WTC11 (cell line): ENCODE data around the gene TMEM94. TPM values are rescaled to one million over a fixed set of nuclear protein-coding genes. Genes with fewer than 3 reads are reported as not detected.

ENCODE experiments used
- ATAC-seq: fragments of 200-7000 bp; cut with Tn5 transposase; 2 replicates; pipeline ENCODE4 v1.10.0; 2021; ENCODE audit warnings: mild to moderate bottlenecking, moderate library complexity
- Bru-seq: library from RNA; stranded (reverse); fragments of 400-500 nt; gene quantifications from one replicate; lab custom pipeline; 2021; lab: Mats Ljungman, UMichigan
- CTCF ChIA-PET: fragments of 300-600 bp; sonication (Branson Sonifier 250); formaldehyde crosslinking; loops from one replicate; lab custom pipeline; 2021; ENCODE audit warnings: antibody characterized with exemption; lab: Charles Lee
- POLR2A ChIA-PET: fragments of 350-600 bp; sonication (Branson Sonifier 250); formaldehyde crosslinking; loops from one replicate; lab custom pipeline; 2021; ENCODE audit warnings: antibody characterized with exemption; lab: Charles Lee
- DNase-seq: peaks from one replicate; pipeline ENCODE4 v3.0.0; 2021; ENCODE audit warnings: low spot score
- H3K27ac Mint-ChIP-seq: 2 replicates; pipeline ENCODE4 v1.8.0; 2021; ENCODE audit warnings: mixed read lengths
- H3K27me3 Mint-ChIP-seq: 2 replicates; pipeline ENCODE4 v1.8.0; 2021; ENCODE audit warnings: low read depth, mild to moderate bottlenecking, moderate library complexity, mixed read lengths
- H3K36me3 Mint-ChIP-seq: 2 replicates; pipeline ENCODE4 v1.8.0; 2021; ENCODE audit warnings: mixed read lengths
- H3K4me1 Mint-ChIP-seq: 2 replicates; pipeline ENCODE4 v1.8.0; 2022; ENCODE audit warnings: mixed read lengths
- H3K4me3 Mint-ChIP-seq: 2 replicates; pipeline ENCODE4 v1.8.0; 2021; ENCODE audit warnings: mild to moderate bottlenecking, moderate library complexity, mixed read lengths
- H3K9me3 Mint-ChIP-seq: 2 replicates; pipeline ENCODE4 v1.8.0; 2021; ENCODE audit warnings: mixed read lengths
- CDX4 ChIP-seq: fragments of 250-450 bp; sonication (Bioruptor Pico); IDR thresholded peaks from 2 replicates; pipeline ENCODE4 v1.9.0; 2021; ENCODE audit warnings: moderate library complexity, mild to moderate bottlenecking, inconsistent platforms, borderline replicate concordance
- GTF2I ChIP-seq: fragments of 250-450 bp; sonication (Bioruptor Pico); conservative IDR thresholded peaks from 2 replicates; pipeline ENCODE4 v1.4.0; 2021; ENCODE audit warnings: mild to moderate bottlenecking
- JUN ChIP-seq: sonication (generic); formaldehyde crosslinking; IDR thresholded peaks from 2 replicates; pipeline ENCODE4 v1.8.0; 2023; ENCODE audit warnings: mild to moderate bottlenecking, missing genetic modification reagents
- NFE2L1 ChIP-seq: sonication (generic); formaldehyde crosslinking; IDR thresholded peaks from 2 replicates; pipeline ENCODE4 v1.8.1; 2023; ENCODE audit warnings: missing genetic modification reagents
- NFYB ChIP-seq: sonication (generic); formaldehyde crosslinking; conservative IDR thresholded peaks from 2 replicates; pipeline ENCODE4 v1.8.0; 2022; ENCODE audit warnings: low read depth, missing genetic modification reagents
- NR3C1 ChIP-seq: sonication (generic); formaldehyde crosslinking; conservative IDR thresholded peaks from 2 replicates; pipeline ENCODE4 v1.8.1; 2023; ENCODE audit warnings: low read depth, mild to moderate bottlenecking, missing genetic modification reagents
- SMAD3 ChIP-seq: sonication (generic); formaldehyde crosslinking; IDR thresholded peaks from 2 replicates; pipeline ENCODE4 v1.8.0; 2022; ENCODE audit warnings: missing genetic modification reagents, mild to moderate bottlenecking, borderline replicate concordance
- SP1 ChIP-seq: sonication (generic); formaldehyde crosslinking; conservative IDR thresholded peaks from 2 replicates; pipeline ENCODE4 v1.8.1; 2022; ENCODE audit warnings: missing genetic modification reagents
- ZNF263 ChIP-seq: sonication (generic); formaldehyde crosslinking; IDR thresholded peaks from 2 replicates; pipeline ENCODE4 v1.8.1; 2022; ENCODE audit warnings: low read depth, mild to moderate bottlenecking, moderate library complexity, missing genetic modification reagents
- ZNF416 ChIP-seq: fragments of 250-450 bp; sonication (Bioruptor Pico); IDR thresholded peaks from 2 replicates; pipeline ENCODE4 v1.9.0; 2021; ENCODE audit warnings: mild to moderate bottlenecking, inconsistent platforms
- long read RNA-seq, 3 experiments: library from RNA in 1 of 3; library from capped mRNA in 1 of 3; library from polyadenylated mRNA in 1 of 3; unstranded in 2 of 3; stranded (forward) in 1 of 3; transcript quantifications; one replicate each; pipeline ENCODE4 v2.0.0, GENCODE V29; 2021
- total RNA-seq: library from RNA; stranded (reverse); gene quantifications from 3 replicates; pipeline ENCODE4 v1.2.3, GENCODE V29; 2021
- TF ChIP-seq, protein P1 (sequence below): sonication (generic); formaldehyde crosslinking; IDR thresholded peaks from 2 replicates; pipeline ENCODE4 v1.8.0; 2022; ENCODE audit warnings: missing genetic modification reagents
- TF ChIP-seq, protein P2 (sequence below): fragments of 250-450 bp; sonication (Bioruptor Pico); IDR thresholded peaks from 2 replicates; pipeline ENCODE4 v1.9.0; 2021; ENCODE audit warnings: mild to moderate bottlenecking
- TF ChIP-seq, protein P3 (sequence below): fragments of 200-600 bp; IDR thresholded peaks from 2 replicates; pipeline ENCODE4 v1.8.0; 2022; ENCODE audit warnings: antibody characterized with exemption
- TF ChIP-seq, protein P4 (sequence below): sonication (generic); formaldehyde crosslinking; IDR thresholded peaks from 2 replicates; pipeline ENCODE4 v1.8.1; 2022; ENCODE audit warnings: mild to moderate bottlenecking, missing genetic modification reagents, moderate library complexity, borderline replicate concordance

The TMEM94 gene
- total RNA-seq (64.7 to 76.9 TPM (median 68.6 TPM) in 3 replicates), Bru-seq, nascent RNA (percentile 46 among the genes with signal in this experiment)
- long read RNA-seq, experiment 1, full-length matches to known transcripts, result 13 of 124 reads
- long read RNA-seq, experiment 1, partial matches to known transcripts, result 37 of 124 reads
- long read RNA-seq, experiment 1, other reads (novel, unspliced or antisense), result 74 of 124 reads
- long read RNA-seq, experiment 2, full-length matches to known transcripts, result 2 of 36 reads
- long read RNA-seq, experiment 2, partial matches to known transcripts, result 17 of 36 reads
- long read RNA-seq, experiment 2, other reads (novel, unspliced or antisense), result 17 of 36 reads
- long read RNA-seq, experiment 3, partial matches to known transcripts, result 0 of 2 reads
- long read RNA-seq, experiment 3, other reads (novel, unspliced or antisense), result 2 of 2 reads

GRCh38 chr17:75456417-75457046, at the start of gene TMEM94:
Gene TMEM94 (plus strand): TSS chr17:75456635. CDS start chr17:75471906, 15,271 bp downstream.
- Mint-ChIP-seq H3K27me3 (no peaks in the 10 kb centered on the region), H3K36me3 (no peaks in the 10 kb centered on the region), H3K27ac (peak within 1 kb of the TSS; percentile 96), H3K9me3 (no peaks in the 10 kb centered on the region), H3K4me3 (peak within 1 kb of the TSS; percentile 86), H3K4me1 (peaks cover 16% of the 10 kb centered on the region)
- DNase-seq (peak; percentile 95), ATAC-seq (peak; percentile 91)
- TF ChIP-seq SMAD3 (0 out of 2 replicates have a peak, but pooled peaks have one; percentile 70), NFE2L1 (CRISPR knock-in tag) (no peak), ZNF263 (CRISPR knock-in tag) (no peak), NFYB (CRISPR knock-in tag) (peak; percentile 97), SP1 (peak; percentile 91)
- TF ChIP-seq, protein P1, sequence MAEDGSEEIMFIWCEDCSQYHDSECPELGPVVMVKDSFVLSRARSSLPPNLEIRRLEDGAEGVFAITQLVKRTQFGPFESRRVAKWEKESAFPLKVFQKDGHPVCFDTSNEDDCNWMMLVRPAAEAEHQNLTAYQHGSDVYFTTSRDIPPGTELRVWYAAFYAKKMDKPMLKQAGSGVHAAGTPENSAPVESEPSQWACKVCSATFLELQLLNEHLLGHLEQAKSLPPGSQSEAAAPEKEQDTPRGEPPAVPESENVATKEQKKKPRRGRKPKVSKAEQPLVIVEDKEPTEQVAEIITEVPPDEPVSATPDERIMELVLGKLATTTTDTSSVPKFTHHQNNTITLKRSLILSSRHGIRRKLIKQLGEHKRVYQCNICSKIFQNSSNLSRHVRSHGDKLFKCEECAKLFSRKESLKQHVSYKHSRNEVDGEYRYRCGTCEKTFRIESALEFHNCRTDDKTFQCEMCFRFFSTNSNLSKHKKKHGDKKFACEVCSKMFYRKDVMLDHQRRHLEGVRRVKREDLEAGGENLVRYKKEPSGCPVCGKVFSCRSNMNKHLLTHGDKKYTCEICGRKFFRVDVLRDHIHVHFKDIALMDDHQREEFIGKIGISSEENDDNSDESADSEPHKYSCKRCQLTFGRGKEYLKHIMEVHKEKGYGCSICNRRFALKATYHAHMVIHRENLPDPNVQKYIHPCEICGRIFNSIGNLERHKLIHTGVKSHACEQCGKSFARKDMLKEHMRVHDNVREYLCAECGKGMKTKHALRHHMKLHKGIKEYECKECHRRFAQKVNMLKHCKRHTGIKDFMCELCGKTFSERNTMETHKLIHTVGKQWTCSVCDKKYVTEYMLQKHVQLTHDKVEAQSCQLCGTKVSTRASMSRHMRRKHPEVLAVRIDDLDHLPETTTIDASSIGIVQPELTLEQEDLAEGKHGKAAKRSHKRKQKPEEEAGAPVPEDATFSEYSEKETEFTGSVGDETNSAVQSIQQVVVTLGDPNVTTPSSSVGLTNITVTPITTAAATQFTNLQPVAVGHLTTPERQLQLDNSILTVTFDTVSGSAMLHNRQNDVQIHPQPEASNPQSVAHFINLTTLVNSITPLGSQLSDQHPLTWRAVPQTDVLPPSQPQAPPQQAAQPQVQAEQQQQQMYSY (CRISPR knock-in tag), result peak; percentile 40; the same call in 1 of the 2 replicates
- ChIA-PET CTCF (interaction anchor here (0.8 to 2.6 kb wide), 17 partner anchors 9 to 421 kb away, joined by 3 to 15 read pairs (median 4); partner anchors contain the start of genes MIF4GD, MYO15B, SLC25A19 and SMIM5), POLR2A (interaction anchor here (0.7 to 1.8 kb wide), 6 partner anchors 10 to 167 kb away, joined by 3 to 9 read pairs (median 3); partner anchors contain the start of genes GRB2 and SLC25A19)

GRCh38 chr17:75407655-75408352, 48.6 kb upstream of the TMEM94 start:
- ChIA-PET POLR2A (no interaction called here), CTCF (interaction anchor here (1.0 to 5.9 kb wide), 6 partner anchors 20 to 168 kb away, joined by 3 to 56 read pairs (median 10); partner anchors contain the start of genes MIF4GD and SLC25A19)
- TF ChIP-seq, protein P2, sequence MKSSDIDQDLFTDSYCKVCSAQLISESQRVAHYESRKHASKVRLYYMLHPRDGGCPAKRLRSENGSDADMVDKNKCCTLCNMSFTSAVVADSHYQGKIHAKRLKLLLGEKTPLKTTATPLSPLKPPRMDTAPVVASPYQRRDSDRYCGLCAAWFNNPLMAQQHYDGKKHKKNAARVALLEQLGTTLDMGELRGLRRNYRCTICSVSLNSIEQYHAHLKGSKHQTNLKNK, result no peak
- TF ChIP-seq NR3C1 (CRISPR knock-in tag) (no peak), ZNF416 (no peak), GTF2I (CRISPR knock-in tag) (no peak), CDX4 (CRISPR knock-in tag) (no peak), JUN (no peak)
- TF ChIP-seq, protein P3, sequence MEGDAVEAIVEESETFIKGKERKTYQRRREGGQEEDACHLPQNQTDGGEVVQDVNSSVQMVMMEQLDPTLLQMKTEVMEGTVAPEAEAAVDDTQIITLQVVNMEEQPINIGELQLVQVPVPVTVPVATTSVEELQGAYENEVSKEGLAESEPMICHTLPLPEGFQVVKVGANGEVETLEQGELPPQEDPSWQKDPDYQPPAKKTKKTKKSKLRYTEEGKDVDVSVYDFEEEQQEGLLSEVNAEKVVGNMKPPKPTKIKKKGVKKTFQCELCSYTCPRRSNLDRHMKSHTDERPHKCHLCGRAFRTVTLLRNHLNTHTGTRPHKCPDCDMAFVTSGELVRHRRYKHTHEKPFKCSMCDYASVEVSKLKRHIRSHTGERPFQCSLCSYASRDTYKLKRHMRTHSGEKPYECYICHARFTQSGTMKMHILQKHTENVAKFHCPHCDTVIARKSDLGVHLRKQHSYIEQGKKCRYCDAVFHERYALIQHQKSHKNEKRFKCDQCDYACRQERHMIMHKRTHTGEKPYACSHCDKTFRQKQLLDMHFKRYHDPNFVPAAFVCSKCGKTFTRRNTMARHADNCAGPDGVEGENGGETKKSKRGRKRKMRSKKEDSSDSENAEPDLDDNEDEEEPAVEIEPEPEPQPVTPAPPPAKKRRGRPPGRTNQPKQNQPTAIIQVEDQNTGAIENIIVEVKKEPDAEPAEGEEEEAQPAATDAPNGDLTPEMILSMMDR, result no peak
- TF ChIP-seq, protein P4, sequence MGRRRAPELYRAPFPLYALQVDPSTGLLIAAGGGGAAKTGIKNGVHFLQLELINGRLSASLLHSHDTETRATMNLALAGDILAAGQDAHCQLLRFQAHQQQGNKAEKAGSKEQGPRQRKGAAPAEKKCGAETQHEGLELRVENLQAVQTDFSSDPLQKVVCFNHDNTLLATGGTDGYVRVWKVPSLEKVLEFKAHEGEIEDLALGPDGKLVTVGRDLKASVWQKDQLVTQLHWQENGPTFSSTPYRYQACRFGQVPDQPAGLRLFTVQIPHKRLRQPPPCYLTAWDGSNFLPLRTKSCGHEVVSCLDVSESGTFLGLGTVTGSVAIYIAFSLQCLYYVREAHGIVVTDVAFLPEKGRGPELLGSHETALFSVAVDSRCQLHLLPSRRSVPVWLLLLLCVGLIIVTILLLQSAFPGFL, result no peak
- no peak overlapping the region for H3K27ac Mint-ChIP-seq
- no peak overlapping the region for H3K4me3 Mint-ChIP-seq
- ATAC-seq, result no peak
- no peaks in the 10 kb centered on the region for H3K9me3 Mint-ChIP-seq
- no peaks in the 10 kb centered on the region for H3K36me3 Mint-ChIP-seq
- peaks cover 3% of the 10 kb centered on the region; the same call in 1 of the 2 replicates for H3K27me3 Mint-ChIP-seq
- H3K4me1 Mint-ChIP-seq, result peaks cover 22% of the 10 kb centered on the region
- no peak for DNase-seq
